Ishikawa (cell line): ENCODE results near the gene C6orf15.

Experiments used
- CEBPB ChIP-seq: IDR thresholded peaks from 2 replicates; pipeline ENCODE4 v1.6.1; 2012
- CREB1 ChIP-seq: IDR thresholded peaks from 2 replicates; pipeline ENCODE4 v1.6.1; 2012; ENCODE audit warnings: low read depth
- EGR1 ChIP-seq: IDR thresholded peaks from 2 replicates; pipeline ENCODE4 v1.6.1; 2012
- EP300 ChIP-seq: IDR thresholded peaks from 2 replicates; pipeline ENCODE4 v1.6.1; 2012; ENCODE audit warnings: borderline replicate concordance
- FOXM1 ChIP-seq: IDR thresholded peaks from 2 replicates; pipeline ENCODE4 v1.6.1; 2012; ENCODE audit warnings: low read depth, borderline replicate concordance
- MAX ChIP-seq: IDR thresholded peaks from 2 replicates; pipeline ENCODE4 v1.6.1; 2012
- RAD21 ChIP-seq: IDR thresholded peaks from 2 replicates; pipeline ENCODE4 v1.6.1; 2012; ENCODE audit warnings: low read depth
- REST ChIP-seq: IDR thresholded peaks from 2 replicates; pipeline ENCODE4 v1.6.1; 2012; ENCODE audit warnings: low read depth, mild to moderate bottlenecking
- TAF1 ChIP-seq: IDR thresholded peaks from 2 replicates; pipeline ENCODE4 v1.6.1; 2012; ENCODE audit warnings: low read depth, mild to moderate bottlenecking
- TEAD4 ChIP-seq: IDR thresholded peaks from 2 replicates; pipeline ENCODE4 v1.6.1; 2012
- USF1 ChIP-seq: IDR thresholded peaks from 2 replicates; pipeline ENCODE4 v1.6.1; 2012
- YY1 ChIP-seq: IDR thresholded peaks from 2 replicates; pipeline ENCODE4 v1.6.1; 2012; ENCODE audit warnings: low read depth

- TF ChIP-seq EP300 (no peak), CREB1 (no peak), YY1 (no peak), RAD21 (no peak), CEBPB (no peak), FOXM1 (no peak), EGR1 (no peak), TEAD4 (no peak), TAF1 (no peak), USF1 (no peak), REST (no peak), MAX (no peak)
Observed at GRCh38 chr6:31130751-31131150, 18.4 kb upstream of the C6orf15 start.
